ENCODE measurements around the gene ZNF718. TPM values are rescaled to one million over a fixed set of nuclear protein-coding genes. Genes with fewer than 3 reads are reported as not detected.

The ZNF718 gene
- polyA plus RNA-seq, 3 donors = 1.9 to 2.8 (median 2.7) TPM

- Mint-ChIP-seq H3K4me3 (no peak overlapping the region), H3K4me1 (no peaks in the 10 kb centered on the region), H3K36me3 (no peaks in the 10 kb centered on the region), H3K9me3 (peaks cover 41 to 87% (median 81%) of the 10 kb centered on the region in 7 donors), H3K27me3 (ENCODE audit: low read depth in 3 of 3) (peaks cover 0 to 2% (median 1%) of the 10 kb centered on the region in 3 donors), H3K27ac (no peak overlapping the region)
- no peak for DNase-seq
- no peaks in the 10 kb centered on the region for H3K36me3 ChIP-seq (replicated peaks in 1 of 2; ENCODE audit: control insufficient read depth in 1 of 2, insufficient read depth in 2 of 2, low read length in 2 of 2)
- H3K9me3 ChIP-seq (replicated peaks in 1 of 2; ENCODE audit: control insufficient read depth in 1 of 2, insufficient read depth in 1 of 2, low read length in 2 of 2) = peaks cover 73 to 96% of the 10 kb centered on the region in 2 donors
- no peak overlapping the region for H3K4me3 ChIP-seq (replicated peaks in 1 of 3; ENCODE audit: low read depth in 2 of 3, low read length in 3 of 3)
- no peak for TF ChIP-seq CTCF (IDR thresholded peaks at IDR 0.05)
- H3K4me1 ChIP-seq (ENCODE audit: control insufficient read depth in 1 of 2, insufficient read depth in 2 of 2, low read length in 2 of 2) = no peaks in the 10 kb centered on the region
- intact Hi-C loops (cut with micrococcal nuclease) = no loop called here
- H3K27ac ChIP-seq (ENCODE audit: low read depth in 1 of 2, low read length in 2 of 2) = no peak overlapping the region
- H3K4me2 ChIP-seq (replicated peaks; ENCODE audit: extremely low read depth, low read length, poor library complexity, severe bottlenecking) = no peak overlapping the region
- H3K9ac ChIP-seq (ENCODE audit: insufficient read depth, low read length, poor library complexity, severe bottlenecking) = no peak overlapping the region
- H3K79me2 ChIP-seq (ENCODE audit: insufficient read depth, low read length) = no peaks in the 10 kb centered on the region
- H2AFZ ChIP-seq (ENCODE audit: insufficient read depth, low read depth, low read length, poor library complexity, severe bottlenecking) = no peak overlapping the region
- no peaks in the 10 kb centered on the region for H4K20me1 ChIP-seq (ENCODE audit: insufficient read depth, low read length)
- WGBS (ENCODE audit: insufficient coverage) = no CpG with 5 or more reads among the region's 1 CpG
- no peaks in the 10 kb centered on the region for H3K27me3 ChIP-seq (ENCODE audit: control insufficient read depth in 2 of 2, insufficient read depth in 2 of 2, low read length in 2 of 2)
Observed at GRCh38 chr4:98386-98785, 25.9 kb upstream of the ZNF718 start.

DNA sequence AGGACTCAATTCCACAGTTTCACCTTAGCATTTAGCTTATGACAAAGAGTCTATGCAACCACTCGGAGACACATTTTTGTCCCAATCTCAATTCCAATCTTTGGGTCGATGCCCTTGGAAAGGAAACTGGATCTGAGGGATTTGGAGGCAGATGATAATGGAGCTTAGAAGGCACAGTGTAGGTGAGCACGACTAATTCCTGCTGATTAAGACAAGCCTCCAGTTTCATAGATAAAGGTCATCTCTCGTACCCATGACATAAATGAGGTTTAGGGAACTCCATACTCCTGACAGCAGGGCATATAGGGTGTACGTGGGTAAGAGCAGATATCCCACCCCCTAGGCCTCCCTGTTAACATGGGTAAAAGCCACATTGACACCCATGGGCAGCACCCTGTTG, 24.4 kb upstream of the ZNF718 start:
- H3K9ac ChIP-seq (ENCODE audit: insufficient read depth, low read length, poor library complexity, severe bottlenecking) = no peak overlapping the region
- Mint-ChIP-seq H3K36me3 (no peaks in the 10 kb centered on the region), H3K9me3 (peaks cover 36 to 87% (median 74%) of the 10 kb centered on the region in 7 donors), H3K4me1 (no peaks in the 10 kb centered on the region), H3K27me3 (ENCODE audit: low read depth in 3 of 3) (peaks cover 0 to 3% (median 2%) of the 10 kb centered on the region in 3 donors), H3K4me3 (no peak overlapping the region), H3K27ac (no peak overlapping the region)
- no CpG with 5 or more reads among the region's 5 CpGs for WGBS (ENCODE audit: insufficient coverage)
- no peaks in the 10 kb centered on the region for H3K79me2 ChIP-seq (ENCODE audit: insufficient read depth, low read length)
- no peaks in the 10 kb centered on the region for H3K4me1 ChIP-seq (ENCODE audit: control insufficient read depth in 1 of 2, insufficient read depth in 2 of 2, low read length in 2 of 2)
- TF ChIP-seq CTCF (IDR thresholded peaks at IDR 0.05) = no peak
- H3K4me3 ChIP-seq (replicated peaks in 1 of 3; ENCODE audit: low read depth in 2 of 3, low read length in 3 of 3) = no peak overlapping the region
- H2AFZ ChIP-seq (ENCODE audit: insufficient read depth, low read depth, low read length, poor library complexity, severe bottlenecking) = no peak overlapping the region
- no peaks in the 10 kb centered on the region for H4K20me1 ChIP-seq (ENCODE audit: insufficient read depth, low read length)
- no peak overlapping the region for H3K27ac ChIP-seq (ENCODE audit: low read depth in 1 of 2, low read length in 2 of 2)
- H3K9me3 ChIP-seq (replicated peaks in 1 of 2; ENCODE audit: control insufficient read depth in 1 of 2, insufficient read depth in 1 of 2, low read length in 2 of 2) = peaks cover 72 to 96% of the 10 kb centered on the region in 2 donors
- no peak overlapping the region for H3K4me2 ChIP-seq (replicated peaks; ENCODE audit: extremely low read depth, low read length, poor library complexity, severe bottlenecking)
- no peaks in the 10 kb centered on the region for H3K27me3 ChIP-seq (ENCODE audit: control insufficient read depth in 2 of 2, insufficient read depth in 2 of 2, low read length in 2 of 2)
- no peaks in the 10 kb centered on the region for H3K36me3 ChIP-seq (replicated peaks in 1 of 2; ENCODE audit: control insufficient read depth in 1 of 2, insufficient read depth in 2 of 2, low read length in 2 of 2)
- DNase-seq = no peak
- intact Hi-C loops (cut with micrococcal nuclease) = no loop called here
